ENCODE results near the gene ZBTB33.

GRCh38 chrX:120294651-120295050 is 44.0 kb downstream of the ZBTB33 start:
- TF ChIP-seq EZH2 (optimal IDR thresholded peaks at IDR 0.05; ENCODE audit: low read depth, low read length) (no peak), CTCF (IDR thresholded peaks at IDR 0.05; ENCODE audit: low read length) (no peak), EZH2phosphoT487 (IDR thresholded peaks at IDR 0.05; ENCODE audit: low read length) (no peak)
